Measurements from ENCODE around the gene IQCM.

Gene IQCM

DNA sequence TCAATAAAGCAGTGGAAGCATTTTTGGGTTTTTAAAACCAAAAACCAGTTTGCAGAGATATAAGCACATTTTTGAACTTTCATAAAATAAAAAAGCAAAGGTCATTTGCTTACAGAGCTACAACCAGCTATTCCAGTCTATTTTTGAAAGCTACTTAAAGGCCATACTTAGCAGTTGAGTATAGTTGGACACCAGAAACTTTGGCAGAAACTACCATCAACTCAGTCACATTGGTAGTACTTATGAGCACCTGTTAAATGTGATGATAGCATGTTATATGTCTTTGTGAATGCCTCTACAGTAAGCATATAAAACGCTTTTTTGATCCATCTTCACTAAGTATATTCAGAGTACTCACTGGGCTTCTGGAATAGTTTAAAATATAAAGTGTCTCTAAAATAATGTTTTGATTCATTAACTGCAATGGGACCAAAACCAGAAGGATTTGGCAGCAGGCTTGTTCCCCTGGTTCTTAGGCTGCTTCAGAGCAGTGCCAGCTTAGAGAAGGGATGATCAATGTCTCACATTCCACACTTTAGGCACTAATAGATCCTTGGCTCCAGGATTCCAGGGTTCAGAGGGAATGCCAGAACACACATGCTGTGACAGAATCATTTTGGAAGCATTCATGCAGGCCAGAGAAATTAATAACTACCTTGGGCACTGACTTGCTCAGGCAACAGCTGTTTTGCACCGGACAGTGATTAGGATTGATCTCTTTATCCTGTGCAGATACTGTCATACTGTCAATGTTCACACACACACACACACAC lies 103.9 kb downstream of the IQCM start:
- DNase-seq (ENCODE audit: low read depth), result no peak

DNA sequence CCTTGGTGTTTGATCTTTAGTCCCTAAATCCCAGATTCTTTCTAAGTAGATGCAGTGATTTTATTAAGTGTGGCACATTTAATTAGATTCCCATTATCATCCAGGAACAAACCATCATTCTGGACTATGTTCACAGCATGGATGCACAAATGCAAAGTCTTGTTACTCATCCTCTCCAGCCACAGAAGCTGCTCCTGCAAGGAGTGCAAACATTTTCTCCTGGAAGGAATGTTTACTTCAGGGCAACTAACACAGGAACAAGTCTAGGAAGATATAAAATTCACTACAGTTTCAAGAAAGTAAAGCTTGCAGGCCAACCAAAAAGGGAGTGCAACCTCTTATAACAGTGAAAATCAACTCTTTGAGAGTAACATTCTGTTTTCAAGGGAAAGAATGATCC lies 106.0 kb downstream of the IQCM start:
- no peak for DNase-seq (ENCODE audit: low read depth)

DNA sequence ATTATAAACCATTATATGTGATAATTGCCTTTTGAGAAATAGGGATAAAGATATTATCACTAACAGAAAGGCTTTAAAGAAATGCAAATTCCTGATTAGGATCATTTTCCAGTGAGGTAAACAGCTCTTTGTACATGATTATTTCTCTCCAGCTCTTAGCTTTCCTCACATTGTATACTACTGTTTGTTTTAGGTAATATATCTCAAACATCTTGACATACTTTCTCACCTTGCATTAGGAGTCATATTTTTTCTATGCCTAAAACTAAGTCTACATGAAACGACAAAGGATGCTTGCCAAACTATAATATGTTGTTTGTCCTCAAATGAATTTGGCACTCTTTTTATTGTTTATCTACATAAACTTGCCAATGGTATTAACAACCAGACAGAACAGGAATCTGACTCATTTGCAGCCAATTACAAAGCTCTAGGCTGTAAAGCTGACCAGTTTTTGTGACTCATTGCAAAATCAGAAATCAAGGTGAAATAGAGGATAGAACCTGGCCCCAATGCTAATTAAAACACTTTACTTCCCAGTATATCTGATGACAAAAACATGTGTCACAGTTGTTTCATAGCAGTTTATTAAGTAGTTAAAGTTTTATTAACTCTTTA lies 107.0 kb downstream of the IQCM start:
- no peak for DNase-seq (ENCODE audit: low read depth)

DNA sequence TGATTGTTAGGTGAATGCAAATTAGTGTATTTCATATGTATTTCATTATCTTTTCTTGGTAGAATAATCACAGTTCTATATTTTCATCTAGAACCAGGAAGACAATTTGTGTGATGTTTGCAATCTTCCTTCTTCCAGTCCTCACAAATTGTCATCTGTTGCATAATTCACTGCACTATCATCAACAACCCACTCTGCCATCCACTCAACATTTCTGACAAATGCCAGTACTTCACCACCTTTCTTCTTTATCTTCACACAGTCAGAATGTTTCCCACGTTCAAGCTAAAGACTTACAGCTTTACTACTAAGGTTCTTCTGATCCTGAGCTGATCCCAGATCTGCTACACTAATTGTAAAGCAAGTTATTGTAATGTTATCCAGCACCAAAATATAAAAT lies 107.8 kb downstream of the IQCM start:
- no peak for DNase-seq (ENCODE audit: low read depth)

DNA sequence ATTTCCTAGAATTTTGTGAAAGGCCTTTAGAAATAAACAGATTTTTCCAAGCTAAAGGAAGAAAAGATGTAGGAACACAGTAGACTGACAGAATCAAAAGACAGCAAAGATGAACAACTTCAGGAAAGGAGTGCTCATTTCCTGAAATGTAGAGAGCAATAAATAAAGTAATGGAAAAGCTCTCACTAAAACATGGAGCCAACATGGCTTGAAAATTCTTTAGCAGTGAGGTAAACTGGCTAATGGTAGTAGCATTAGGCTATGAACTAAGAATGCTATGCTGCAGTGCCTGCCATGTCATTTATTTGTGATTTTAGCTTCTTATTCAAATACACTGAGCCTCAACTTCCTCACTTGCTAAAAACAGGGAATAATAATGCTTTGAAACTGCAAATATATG lies 108.7 kb downstream of the IQCM start:
- DNase-seq (ENCODE audit: low read depth), result no peak

DNA sequence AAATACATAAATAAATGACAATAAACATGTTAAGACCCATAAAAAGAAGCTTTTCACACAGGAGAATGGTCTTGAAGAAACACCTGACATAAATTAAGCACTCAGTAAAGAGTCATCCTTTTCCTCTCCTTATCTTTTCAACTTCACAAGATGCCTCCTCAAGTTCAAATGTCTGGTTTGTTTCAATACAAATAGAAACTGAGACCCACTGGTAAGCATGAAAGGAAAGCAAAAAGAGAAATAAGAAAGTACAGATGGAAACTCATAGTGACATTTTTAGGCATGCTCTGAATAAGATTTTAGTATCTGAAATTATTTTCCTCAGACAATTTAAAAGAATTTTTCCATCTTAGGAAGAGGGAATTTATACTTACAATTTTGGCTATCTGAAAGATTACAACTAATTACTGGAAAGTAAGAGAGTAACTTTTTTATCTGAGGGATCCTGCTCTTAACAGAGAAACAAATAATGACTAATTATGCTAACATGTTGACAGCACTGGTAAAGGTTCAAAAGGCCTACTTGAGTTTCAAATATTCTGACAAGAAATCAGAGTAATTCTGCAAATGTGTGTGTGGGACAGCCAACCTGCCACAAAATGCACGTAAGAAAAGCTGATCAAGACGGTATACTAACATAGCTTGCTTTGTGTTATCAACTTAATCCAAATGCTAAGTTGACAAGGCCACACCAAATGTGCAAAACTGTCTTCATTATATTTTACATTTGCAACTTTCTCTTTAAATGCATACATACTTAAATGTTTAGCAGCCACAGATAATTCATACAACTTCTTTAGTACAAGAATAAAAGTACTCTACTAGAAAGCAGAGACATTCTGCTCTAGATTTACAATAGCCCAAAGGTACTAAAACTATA lies 113.0 kb downstream of the IQCM start:
- no peak for DNase-seq (ENCODE audit: low read depth)

DNA sequence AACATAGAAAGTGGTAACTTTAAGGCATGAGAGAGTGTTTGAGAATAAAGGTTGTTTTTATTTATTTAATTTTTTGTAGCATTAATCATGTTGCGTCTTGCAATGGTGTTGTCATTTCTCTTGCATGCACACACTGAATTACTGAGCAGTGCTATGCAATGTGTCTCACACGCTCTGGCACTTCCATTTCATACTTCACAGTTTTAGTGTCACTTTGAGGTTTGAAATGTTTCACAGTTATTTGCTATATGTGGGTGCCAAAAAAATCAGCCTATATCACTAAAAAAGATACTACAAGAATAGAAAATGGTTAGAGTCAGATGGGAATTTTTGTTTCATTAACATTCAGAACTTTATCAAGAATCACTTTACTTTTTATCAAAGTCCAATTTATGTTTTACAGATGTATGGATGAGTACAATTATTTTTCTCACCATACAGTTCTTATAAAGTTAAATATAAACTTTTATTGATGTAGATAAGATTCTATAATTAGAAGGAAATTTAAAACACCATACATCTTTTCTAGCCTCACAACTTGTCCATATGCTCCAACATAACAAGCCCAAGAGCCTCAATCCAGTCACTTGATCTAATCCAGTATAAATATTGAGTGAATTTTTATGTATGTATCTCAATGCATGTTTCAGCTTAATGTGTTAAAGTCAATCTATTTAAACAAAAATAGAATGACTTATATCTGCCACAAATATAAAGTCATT lies 114.0 kb downstream of the IQCM start:
- no peak for DNase-seq (ENCODE audit: low read depth)

DNA sequence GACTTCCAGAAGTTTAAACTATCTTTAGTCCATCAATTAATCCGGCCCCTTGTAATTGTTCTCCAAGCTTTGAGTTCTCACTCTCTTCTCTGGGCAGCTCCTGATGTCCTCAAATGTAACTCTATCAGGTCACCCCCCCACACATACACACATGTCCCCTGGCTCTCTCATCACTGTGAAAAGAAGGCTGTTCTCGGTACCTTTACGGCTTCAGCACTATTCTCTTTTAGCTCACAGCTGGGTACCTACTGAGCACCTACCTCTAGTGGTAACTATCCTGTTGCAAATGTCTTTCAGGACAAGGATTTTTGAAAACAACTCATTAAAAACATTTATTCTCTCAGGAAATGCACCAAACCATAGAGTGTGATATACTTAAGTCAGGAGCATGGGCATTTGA lies 115.4 kb downstream of the IQCM start:
- no peak for DNase-seq (ENCODE audit: low read depth)

DNA sequence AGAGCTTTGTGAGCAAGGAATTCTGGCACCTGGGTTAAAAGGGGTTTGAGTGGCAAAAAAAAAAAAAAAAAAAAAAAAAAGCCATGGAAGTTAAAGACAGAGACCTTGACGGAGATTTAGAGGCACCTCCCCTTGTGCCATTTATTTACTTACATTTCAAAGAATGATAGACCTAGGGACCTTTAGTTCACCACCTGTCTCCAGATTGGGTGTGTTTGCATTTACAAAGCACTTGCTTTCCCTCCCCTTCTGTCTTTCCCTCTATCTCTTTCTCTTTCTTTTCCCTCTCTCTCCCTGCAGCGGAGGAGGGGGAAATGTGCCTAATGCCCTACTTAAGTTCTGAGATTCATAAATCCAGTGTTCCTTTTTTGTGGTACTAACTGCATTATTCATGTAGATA lies 116.0 kb downstream of the IQCM start:
- DNase-seq (ENCODE audit: low read depth), result no peak

DNA sequence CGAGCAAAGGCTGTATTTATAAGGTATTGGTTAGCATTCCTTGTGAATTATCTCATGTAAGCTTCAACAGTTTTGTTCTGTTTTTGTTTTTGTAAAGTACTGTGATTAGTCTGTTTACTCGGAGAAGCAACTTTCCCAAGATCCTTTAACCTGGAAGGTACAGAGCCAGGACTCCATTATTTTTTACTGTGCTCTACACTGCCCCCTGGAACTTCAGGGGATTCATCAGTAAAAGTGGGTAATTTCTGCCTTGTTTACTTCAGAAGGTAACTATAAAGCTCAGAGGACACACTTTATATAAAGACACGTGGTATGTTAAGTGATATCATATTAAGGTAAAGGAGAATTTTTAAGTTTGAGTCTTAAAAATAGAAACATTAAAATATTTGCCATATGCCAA lies 124.9 kb downstream of the IQCM start:
- no peak for DNase-seq (ENCODE audit: low read depth)

DNA sequence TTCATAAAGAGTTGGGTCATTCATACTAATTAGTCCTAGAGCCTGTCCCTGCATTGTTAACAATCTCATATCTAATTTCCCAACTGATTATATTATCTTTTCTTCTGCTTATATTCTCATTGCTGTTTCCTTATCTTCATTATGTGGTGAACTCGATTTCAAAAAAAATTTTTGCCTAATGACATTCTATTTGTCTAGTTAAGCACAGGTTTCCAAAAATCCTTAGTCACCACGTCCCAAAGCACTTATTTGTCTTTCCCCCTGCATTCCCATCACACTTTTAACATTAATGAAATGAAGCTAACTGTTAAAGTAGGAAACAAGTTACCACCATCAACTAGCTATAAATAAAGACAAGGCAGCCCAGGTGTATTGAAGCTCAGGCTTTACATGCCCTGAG lies 131.1 kb downstream of the IQCM start:
- no peak for DNase-seq (ENCODE audit: low read depth)

DNA sequence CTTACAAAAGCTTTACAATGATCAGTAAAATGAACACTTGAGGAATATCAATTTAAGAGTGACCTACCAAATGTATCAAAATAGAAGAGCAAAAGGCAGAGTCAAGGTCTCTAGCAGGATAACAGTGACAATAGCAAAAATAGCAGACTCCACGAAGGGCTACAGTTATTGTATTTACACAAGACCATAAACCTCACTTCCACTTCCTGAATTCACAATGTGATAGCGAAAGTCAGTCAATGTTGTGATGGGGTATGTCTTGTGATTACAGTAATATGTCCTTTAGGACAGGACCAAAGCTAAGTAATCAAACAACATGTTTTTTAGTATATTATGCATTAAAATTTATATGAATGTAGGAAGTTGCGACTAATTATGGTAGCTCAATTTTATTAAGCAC lies 139.6 kb downstream of the IQCM start:
- DNase-seq (ENCODE audit: low read depth), result no peak

DNA sequence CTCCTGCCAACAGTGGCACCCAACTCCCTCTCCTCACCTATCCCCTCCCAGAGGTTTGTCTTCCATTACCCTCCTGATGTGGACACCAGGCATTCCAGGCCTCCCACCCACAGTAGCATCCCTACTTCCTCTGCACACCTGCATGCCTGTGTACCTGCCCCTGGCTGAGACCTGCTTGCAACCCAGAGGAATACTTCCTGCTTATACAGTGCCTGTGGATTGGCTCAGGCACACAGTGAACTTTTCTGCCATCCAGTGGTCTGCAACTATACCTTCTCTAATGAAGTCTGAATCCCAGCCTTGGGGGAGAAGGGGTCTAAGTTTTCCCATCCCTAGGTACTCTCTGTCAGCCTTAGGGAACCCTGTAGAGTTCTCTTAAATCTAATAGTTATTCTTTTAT lies 169.9 kb downstream of the IQCM start:
- DNase-seq (ENCODE audit: low read depth), result no peak

DNA sequence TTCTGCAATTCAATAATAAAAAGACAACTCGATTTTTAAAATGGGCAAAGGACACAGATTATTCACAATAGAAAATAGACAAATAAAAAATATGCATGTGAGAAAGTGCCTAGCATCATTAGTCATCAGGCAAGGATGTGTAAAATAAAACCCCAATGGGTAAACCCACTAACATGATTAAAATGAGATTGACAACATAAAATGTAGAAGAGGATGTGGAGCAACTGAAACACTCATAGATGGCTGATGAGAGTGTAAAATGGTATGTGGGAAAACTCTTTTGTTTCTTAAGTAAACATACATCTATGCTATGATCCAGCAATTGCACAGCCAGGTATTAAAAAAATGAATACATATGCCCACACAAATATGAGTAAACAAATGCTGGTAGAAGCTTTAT lies 177.6 kb downstream of the IQCM start:
- DNase-seq (ENCODE audit: low read depth), result no peak

DNA sequence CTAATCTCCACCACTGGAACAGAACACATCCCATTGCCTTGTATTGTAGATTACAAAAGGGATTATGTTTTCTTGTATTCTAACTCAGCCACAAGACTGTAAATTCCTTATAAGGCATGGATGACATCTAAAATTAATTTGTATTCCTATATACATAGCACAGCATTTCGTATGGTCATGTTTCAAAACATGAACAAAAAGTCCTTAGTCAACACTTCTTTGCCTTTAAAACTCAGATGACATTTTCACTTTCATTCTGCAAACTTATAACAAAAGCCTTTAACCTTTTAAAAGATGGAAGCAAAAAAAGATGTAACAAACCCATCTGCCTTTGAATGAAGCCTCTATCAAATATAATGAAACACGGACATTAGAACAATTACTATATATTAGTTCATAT lies 181.3 kb downstream of the IQCM start:
- no peak for DNase-seq (ENCODE audit: low read depth)

DNA sequence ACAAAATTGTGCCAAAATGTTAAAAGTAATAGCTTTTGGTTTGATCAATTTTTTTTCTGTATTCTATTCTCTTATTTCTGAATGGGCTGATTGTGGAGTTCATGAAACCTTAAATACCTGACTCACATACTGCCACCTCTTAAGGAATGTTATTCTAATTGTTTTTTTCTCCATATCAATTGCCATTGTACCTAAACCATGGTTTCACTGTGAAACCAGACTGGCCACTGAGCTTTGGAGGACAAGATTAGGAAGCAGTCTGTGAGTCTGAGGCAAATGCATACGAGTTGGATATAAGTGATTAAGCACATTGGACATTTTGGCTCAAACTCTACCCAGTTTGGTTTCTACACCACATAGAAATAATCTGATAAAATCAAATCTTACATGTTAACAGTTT lies 184.0 kb downstream of the IQCM start:
- DNase-seq (ENCODE audit: low read depth), result no peak

DNA sequence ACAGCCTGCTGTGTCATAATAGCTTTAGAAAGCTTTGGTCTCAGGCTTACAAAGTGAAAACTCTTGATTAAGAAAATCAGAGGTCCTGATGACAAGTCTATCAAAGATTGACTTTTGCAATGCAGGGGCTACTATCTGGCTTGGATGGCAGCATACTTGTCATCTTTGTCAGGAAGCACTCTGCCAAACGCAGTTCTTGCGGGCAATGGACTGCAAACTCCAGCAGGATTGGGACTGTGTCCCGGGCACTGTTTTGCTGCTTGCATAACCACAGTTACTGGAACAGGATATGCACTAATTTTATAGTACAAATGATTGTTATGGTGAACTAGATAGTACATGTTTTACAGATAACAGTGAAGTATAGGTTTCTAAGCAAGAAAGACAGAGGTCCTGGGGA lies 185.6 kb downstream of the IQCM start:
- no peak for DNase-seq (ENCODE audit: low read depth)

DNA sequence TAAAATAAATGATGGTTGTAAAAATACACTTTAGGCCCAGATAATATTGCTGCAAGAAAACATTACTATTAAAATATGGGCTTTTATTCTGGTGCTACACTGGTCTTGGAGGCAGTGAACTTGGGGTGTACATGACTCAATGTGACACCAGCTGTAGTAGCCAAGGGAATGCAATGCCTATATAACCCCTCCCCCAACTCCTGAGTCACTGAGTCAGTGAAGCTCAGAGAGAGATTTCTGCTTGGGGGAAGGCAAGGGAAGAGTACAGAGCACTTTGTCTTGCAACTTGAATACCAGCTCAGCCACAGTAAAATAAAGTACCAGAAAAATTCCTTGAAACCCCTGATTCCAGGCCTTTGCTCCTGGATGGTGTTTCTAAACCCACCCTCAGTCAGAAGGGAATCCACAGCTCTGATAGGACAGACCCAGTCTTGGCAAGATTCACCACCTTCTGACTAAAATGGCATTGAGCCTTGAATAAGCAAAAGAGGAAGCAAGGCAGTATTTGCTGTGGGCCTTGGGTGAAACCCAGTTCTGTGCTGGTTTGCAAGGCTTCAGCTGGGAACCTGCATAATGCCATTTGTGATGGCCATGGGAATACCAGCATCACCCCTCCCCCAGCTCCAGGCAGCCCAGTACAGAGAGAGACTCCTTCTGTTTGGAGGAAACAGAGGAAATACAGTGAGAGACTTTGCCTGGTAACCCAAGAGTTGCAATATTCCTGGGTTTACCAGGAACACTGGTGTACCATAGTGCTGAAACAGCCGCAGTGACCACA lies 209.9 kb downstream of the IQCM start:
- no peak for DNase-seq (ENCODE audit: low read depth)

DNA sequence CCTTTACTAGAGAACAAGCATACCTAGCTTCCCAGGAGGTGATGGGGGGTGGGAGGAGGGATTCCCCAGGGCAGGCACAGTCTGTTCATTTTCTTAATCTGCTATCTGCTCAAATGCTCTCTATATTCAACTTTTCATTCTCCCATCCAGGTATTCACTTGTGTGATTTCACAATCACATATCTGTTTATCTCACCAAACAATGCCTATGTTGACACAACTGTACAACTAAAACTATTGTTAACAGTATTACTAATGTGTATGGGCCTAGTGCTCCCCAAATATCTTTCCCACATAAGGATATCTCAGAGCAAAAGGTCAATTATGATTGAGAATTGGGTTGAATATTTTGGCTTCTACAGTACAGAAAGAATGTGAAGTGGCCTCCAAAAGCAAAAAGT lies 210.8 kb downstream of the IQCM start:
- DNase-seq (ENCODE audit: low read depth), result no peak

DNA sequence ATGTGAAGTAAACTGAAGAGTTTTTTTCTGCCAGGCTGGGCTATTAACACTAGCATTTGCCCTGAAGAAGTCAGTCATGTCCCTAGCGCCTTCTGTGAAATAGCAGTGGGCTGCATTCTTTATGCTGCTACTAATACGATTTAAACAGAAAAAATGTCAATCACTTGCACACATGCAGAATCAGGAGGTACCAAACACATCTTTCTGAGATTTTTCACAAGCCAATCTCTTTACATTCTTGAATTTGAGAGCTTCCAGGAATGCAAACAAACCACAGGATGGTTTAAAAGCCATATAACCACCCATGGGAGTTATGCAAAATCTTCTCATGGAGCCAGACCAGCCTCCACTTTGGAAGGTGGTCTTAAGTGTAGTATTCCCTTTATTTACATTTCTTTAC lies 220.1 kb downstream of the IQCM start:
- DNase-seq (ENCODE audit: low read depth), result no peak

DNA sequence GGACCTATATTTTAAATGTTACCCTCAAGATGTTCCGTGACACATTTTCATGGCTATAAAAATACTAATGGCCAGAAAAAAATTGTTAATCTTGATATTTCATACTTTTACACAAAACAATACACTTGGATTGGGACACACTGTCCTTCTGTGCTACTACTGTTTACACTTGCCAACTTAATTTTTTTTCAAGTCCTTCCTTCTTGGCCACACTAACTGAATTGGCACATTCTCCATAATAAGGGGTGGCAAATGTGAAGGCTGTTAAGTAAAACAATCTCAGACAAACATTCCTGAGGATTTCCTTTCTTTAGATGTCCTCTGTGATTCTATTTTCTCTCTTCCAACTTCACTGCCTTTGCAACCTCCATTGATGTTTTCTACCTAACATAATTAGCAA lies 225.8 kb downstream of the IQCM start:
- DNase-seq (ENCODE audit: low read depth), result no peak

DNA sequence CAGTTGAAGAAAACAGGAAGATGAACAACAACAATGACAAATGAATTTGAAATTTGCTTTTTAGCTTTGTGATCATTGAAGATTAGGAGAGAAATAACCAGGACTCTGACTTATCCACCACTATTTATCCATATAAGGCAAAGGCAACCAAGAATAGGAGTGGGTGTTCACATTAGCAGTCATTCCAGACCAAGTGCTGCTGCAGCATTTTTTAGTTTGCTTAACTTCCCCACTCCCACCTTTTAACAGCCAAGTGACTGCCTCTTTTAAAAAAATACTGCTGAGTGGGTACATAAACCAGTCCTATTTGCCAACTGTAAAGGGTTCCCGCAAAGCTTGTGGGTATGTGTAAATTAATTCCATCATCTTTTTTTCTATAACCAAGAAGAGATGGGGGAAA lies 230.9 kb downstream of the IQCM start:
- no peak for DNase-seq (ENCODE audit: low read depth)

All from T-helper 22 cell (primary cell).